Measurements from ENCODE around the gene RAD51B.

RAD51B gene

DNA sequence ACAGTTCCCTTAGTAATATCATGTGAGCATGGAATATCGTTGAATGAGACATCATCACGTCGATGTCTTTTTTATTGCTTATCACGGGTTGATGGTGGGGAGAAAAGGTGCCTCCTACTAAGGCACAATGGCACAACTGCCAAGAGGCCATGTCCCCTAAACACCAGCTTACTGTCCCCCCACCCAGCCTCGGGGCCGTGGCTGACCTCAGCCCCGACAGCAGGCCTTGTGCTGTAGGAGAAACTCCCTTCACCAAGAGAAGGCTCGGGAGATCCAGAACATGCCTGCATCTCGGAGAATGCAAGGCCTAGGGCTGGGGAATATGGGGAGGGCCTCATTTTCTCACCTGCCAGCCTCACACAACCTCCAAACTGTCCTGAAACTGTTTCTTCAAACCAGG is 950.5 kb downstream of the RAD51B start:
- H3K4me3 ChIP-seq (ENCODE audit: control insufficient read depth, low read depth, low read length): no peak overlapping the region
- TF ChIP-seq CTCF (conservative IDR thresholded peaks at IDR 0.05; ENCODE audit: control insufficient read depth, insufficient read depth, low read depth, low read length): no peak
- no peak for DNase-seq (ENCODE audit: low read depth)

DNA sequence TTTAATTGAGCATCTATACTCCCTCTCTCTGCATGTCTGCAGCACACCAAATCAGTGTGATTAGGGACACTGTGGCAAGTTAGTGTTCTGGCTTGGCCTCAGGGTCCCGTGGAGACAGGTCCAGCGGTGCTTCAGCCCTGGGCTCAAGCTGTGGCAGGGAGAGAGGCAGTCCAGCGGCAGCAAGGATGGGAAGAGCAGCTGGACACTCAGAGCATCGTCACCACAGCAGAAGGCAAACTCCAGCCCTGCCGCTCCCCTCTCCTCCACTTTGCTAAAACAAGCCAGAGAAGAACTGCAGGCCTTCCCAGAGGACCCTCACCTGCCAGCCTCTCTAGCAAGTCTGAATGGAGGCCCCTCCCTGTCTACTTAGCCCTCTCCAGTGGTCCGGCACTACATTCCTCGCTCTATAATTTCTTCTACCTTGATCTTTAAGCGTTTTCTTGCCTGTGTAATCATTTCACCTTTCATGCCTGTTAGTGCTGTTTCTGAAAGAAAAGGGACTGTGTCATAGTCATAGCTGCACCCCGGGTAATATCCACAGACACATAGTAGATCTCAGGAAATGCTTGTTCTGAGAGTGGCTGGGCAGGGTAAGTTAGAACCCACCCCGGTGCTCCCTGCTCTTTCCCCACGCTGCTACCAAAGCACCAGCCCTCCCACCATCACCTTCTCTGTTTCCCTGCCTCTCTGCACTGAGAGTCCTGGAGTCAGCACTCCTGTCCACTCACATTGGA is 951.1 kb downstream of the RAD51B start:
- no peak for DNase-seq (ENCODE audit: low read depth)
- no peak for TF ChIP-seq CTCF (conservative IDR thresholded peaks at IDR 0.05; ENCODE audit: control insufficient read depth, insufficient read depth, low read depth, low read length)
- H3K4me3 ChIP-seq (ENCODE audit: control insufficient read depth, low read depth, low read length): no peak overlapping the region

GRCh38 chr14:68771631-68772030 is 952.1 kb downstream of the RAD51B start:
- TF ChIP-seq CTCF (conservative IDR thresholded peaks at IDR 0.05; ENCODE audit: control insufficient read depth, insufficient read depth, low read depth, low read length): no peak
- H3K4me3 ChIP-seq (ENCODE audit: control insufficient read depth, low read depth, low read length): no peak overlapping the region
- DNase-seq (ENCODE audit: low read depth): no peak

- no peak for TF ChIP-seq CTCF (conservative IDR thresholded peaks at IDR 0.05; ENCODE audit: control insufficient read depth, insufficient read depth, low read depth, low read length)
- no peak for DNase-seq (ENCODE audit: low read depth)
- H3K4me3 ChIP-seq (ENCODE audit: control insufficient read depth, low read depth, low read length): no peak overlapping the region
Measured at GRCh38 chr14:68772761-68773381, 953.3 kb downstream of the RAD51B start.

DNA sequence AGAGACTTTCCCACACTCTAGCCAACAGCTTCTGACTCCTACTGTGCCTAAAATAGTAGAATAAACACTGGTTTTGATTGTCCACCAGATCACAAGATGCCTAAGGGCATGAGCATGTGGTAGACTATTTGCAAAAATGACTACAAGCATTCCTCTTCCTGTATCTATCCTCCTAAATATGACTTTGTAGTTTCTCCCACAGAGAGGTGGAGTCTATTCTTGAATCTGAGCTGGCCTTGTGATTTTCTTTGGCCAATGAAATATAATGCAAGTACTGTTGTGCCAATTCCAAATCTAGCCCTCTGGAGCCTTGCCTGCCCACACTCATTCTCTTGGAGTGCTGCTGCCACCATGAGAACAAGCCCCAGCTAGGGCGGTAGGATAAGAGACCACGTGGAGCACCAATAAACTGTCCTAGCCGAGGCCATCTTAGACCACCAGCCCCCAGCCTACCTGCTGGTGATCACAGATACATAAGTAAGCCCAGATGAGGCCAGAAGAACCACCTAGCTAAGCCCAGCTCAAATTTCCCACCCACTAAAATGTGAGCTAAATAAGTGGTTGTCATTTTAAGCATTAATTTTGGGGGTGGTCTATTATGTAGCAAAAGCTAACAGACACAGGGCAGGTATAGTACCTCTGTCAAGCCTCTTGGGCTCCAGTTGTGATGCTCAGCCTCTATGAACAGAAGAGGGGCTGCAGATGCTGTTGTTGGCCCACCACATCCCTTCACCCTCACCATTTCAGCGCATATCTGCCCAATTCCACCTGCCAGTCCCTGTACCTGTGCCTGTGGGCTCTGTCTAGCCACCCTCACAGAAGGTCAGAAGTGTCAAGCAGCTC is 955.4 kb downstream of the RAD51B start:
- H3K4me3 ChIP-seq (ENCODE audit: control insufficient read depth, low read depth, low read length): no peak overlapping the region
- TF ChIP-seq CTCF (conservative IDR thresholded peaks at IDR 0.05; ENCODE audit: control insufficient read depth, insufficient read depth, low read depth, low read length): no peak
- DNase-seq (ENCODE audit: low read depth): peak; percentile 43

DNA sequence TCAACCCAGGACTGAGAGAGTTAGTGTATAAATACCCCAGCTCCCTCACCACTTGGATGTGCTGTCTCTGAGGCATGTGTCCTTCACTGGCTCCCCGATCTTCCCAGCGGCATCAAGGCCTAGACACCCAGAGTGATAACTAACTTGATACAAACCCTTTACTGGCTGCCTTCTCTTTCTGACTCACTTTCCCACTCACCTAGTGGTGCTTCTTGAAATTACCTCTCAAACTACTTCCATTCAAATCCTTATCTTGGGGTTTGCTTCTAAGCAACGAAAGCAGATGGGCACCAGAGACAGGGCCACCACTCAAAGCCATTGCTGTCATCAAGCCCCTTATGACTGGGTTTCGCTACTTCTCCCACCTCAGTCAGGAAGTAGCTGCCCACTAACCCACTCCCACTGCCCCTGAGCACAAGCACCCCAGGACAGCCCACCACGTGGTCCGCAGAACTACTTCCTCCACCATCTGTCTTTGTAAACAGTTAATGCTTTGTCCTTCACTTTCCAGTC is 956.1 kb downstream of the RAD51B start:
- no peak for DNase-seq (ENCODE audit: low read depth)
- no peak overlapping the region for H3K4me3 ChIP-seq (ENCODE audit: control insufficient read depth, low read depth, low read length)
- no peak for TF ChIP-seq CTCF (conservative IDR thresholded peaks at IDR 0.05; ENCODE audit: control insufficient read depth, insufficient read depth, low read depth, low read length)

Measured in fibroblast of mammary gland (primary cell).